ENCODE measurements around the gene TBC1D16. TPM values are rescaled to one million over a fixed set of nuclear protein-coding genes. Genes with fewer than 3 reads are reported as not detected.

The TBC1D16 gene
- total and polyA plus RNA-seq, 8 donors = 17.3 to 49.1 (median 31.3) TPM

DNA sequence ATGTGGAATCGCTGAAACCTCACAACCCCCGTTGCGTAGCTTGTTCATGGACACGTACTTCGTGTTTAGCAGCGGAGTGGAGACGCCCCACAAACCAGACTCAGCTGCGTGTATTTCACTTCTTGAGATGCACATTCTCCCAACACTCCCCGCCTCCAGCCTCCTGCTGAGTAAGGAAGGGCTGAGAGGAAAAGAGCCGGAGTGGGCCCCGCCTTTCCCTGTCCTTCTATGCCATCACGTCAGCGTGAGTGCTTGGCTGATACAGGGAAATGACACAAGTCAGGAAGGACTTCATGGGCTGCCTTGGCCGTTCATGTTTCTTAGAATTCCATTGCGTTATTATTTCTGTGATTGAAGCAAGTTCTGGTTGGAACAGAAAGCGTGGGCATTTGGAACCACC, 127.8 kb downstream of the TBC1D16 start:
- intact Hi-C loops (cut with DNase I) = no loop called here
- Histone ChIP-seq H3K27ac (no peak overlapping the region), H3K4me3 (no peak overlapping the region), H3K4me1 (no peaks in the 10 kb centered on the region), H3K36me3 (no peaks in the 10 kb centered on the region), H3K9me3 (no peaks in the 10 kb centered on the region), H3K27me3 (peaks cover 0 to 4% of the 10 kb centered on the region in 2 donors)
- TF ChIP-seq, protein P1, sequence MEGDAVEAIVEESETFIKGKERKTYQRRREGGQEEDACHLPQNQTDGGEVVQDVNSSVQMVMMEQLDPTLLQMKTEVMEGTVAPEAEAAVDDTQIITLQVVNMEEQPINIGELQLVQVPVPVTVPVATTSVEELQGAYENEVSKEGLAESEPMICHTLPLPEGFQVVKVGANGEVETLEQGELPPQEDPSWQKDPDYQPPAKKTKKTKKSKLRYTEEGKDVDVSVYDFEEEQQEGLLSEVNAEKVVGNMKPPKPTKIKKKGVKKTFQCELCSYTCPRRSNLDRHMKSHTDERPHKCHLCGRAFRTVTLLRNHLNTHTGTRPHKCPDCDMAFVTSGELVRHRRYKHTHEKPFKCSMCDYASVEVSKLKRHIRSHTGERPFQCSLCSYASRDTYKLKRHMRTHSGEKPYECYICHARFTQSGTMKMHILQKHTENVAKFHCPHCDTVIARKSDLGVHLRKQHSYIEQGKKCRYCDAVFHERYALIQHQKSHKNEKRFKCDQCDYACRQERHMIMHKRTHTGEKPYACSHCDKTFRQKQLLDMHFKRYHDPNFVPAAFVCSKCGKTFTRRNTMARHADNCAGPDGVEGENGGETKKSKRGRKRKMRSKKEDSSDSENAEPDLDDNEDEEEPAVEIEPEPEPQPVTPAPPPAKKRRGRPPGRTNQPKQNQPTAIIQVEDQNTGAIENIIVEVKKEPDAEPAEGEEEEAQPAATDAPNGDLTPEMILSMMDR (IDR thresholded peaks at IDR 0.05) = no peak
- DNase-seq = peak in 2 of 4 donors; percentile 59 to 76
- ATAC-seq = peak; percentile 97

DNA sequence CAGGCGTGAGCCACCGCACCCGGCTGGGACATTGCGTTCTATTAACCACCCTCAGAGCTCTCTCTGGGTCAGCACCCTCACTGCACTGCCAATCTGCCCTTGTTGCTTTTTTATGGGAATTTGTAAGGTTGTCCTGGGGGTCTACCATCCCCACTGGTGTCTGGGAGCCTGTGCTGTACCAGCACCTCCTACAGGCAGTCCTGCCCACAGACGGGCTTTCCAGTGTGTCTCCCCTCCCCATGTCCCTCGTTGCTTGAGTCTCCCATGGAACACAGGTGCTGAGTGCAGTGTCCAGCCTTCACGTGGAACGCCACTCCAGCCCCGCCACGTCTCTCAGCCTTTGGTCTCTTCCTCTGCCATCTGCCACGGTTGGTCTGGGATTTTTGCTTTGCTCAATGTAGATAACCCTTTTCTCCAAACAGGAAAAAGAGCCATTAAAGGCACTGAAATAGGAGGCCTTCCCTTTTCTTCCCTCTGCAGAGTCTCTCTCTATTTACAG, 128.4 kb downstream of the TBC1D16 start:
- ATAC-seq = no peak
- TF ChIP-seq, protein P1 (IDR thresholded peaks at IDR 0.05) = no peak
- H3K36me3 ChIP-seq = no peaks in the 10 kb centered on the region
- peaks cover 0 to 8% of the 10 kb centered on the region in 2 donors for H3K27me3 ChIP-seq
- intact Hi-C loops (cut with DNase I) = no loop called here
- H3K27ac ChIP-seq = no peak overlapping the region
- no peaks in the 10 kb centered on the region for H3K9me3 ChIP-seq
- no peaks in the 10 kb centered on the region for H3K4me1 ChIP-seq
- no peak for DNase-seq
- no peak overlapping the region for H3K4me3 ChIP-seq

DNA sequence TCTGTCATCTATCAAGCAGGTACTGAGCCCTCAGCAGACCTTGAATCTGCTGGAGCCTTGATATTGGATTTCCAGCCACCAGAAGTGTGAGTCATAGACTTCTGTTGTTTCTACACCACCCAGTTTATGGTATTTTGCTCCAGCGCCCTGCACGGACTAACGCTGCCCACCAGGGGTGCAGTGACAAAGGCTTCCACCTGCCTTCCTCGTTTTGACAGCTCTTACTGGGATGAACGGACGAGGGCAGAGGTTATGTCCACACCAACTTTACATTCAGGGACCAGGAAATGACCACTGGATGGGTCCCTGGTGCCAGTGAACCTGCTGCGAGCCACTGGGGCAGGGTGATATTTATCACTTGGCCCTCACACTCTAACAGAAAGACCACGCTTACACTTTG, 129.8 kb downstream of the TBC1D16 start:
- Histone ChIP-seq H3K27me3 (peaks cover 0 to 22% of the 10 kb centered on the region in 2 donors), H3K4me3 (no peak overlapping the region), H3K4me1 (no peaks in the 10 kb centered on the region), H3K36me3 (no peaks in the 10 kb centered on the region), H3K9me3 (no peaks in the 10 kb centered on the region), H3K27ac (no peak overlapping the region)
- TF ChIP-seq, protein P1 (IDR thresholded peaks at IDR 0.05) = no peak
- DNase-seq (no peak), ATAC-seq (no peak)
- intact Hi-C loops (cut with DNase I) = no loop called here

DNA sequence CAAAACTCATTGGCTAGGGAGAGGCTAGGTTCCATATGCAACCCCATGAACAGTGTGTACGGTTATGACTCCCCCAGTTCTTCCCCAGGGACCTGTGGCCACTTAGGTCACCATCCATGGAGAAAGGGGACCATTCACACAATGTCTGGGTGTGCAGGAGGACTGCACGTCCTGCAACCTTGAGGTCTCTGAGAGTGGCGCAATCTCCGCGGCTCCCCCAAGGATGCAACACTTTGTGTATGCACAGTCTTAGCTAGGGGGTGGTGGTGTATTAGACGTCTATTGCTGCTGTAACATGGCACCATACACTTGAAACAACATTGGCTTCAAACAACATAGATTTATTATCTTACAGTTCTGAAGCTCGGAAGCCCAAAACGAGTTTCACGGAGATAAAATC, 130.8 kb downstream of the TBC1D16 start:
- peaks cover 0 to 26% of the 10 kb centered on the region in 2 donors for H3K27me3 ChIP-seq
- DNase-seq (no peak), ATAC-seq (no peak)
- intact Hi-C loops (cut with DNase I) = no loop called here
- no peak overlapping the region for H3K27ac ChIP-seq
- no peaks in the 10 kb centered on the region for H3K36me3 ChIP-seq
- TF ChIP-seq, protein P1 (IDR thresholded peaks at IDR 0.05) = no peak
- H3K4me3 ChIP-seq = no peak overlapping the region
- H3K9me3 ChIP-seq = no peaks in the 10 kb centered on the region
- no peaks in the 10 kb centered on the region for H3K4me1 ChIP-seq

- DNase-seq = no peak
- H3K27me3 ChIP-seq = peaks cover 0 to 26% of the 10 kb centered on the region in 2 donors
- no peaks in the 10 kb centered on the region for H3K4me1 ChIP-seq
- intact Hi-C loops (cut with DNase I) = no loop called here
- H3K36me3 ChIP-seq = no peaks in the 10 kb centered on the region
- TF ChIP-seq, protein P1 (IDR thresholded peaks at IDR 0.05) = no peak
- no peaks in the 10 kb centered on the region for H3K9me3 ChIP-seq
- no peak overlapping the region for H3K27ac ChIP-seq
- ATAC-seq = no peak
- no peak overlapping the region for H3K4me3 ChIP-seq
These were observed 133.4 kb downstream of the TBC1D16 start for GRCh38 chr17:79902146-79902791.
